Measurements from ENCODE around the gene TSPAN5.
A peak's percentile ranks its signal among the peaks of the same experiment; 100 is the strongest.

TSPAN5 gene

GRCh38 chr4:98672583-98673287 lies 14.3 kb upstream of the TSPAN5 start:
- DNase-seq = no peak

- DNase-seq = no peak
These were observed 12.7 kb upstream of the TSPAN5 start for GRCh38 chr4:98671131-98671530.

- no peak for DNase-seq
These were observed 11.8 kb upstream of the TSPAN5 start for GRCh38 chr4:98670186-98670585.

GRCh38 chr4:98669577-98669976 lies 11.2 kb upstream of the TSPAN5 start:
- no peak for DNase-seq

- no peak for DNase-seq
These were observed 6.5 kb upstream of the TSPAN5 start for GRCh38 chr4:98664959-98665358.

- peak; percentile 26 for DNase-seq
These were observed 5.0 kb upstream of the TSPAN5 start for GRCh38 chr4:98663226-98664006.

- peak; percentile 23 for DNase-seq
These were observed 4.3 kb upstream of the TSPAN5 start for GRCh38 chr4:98662626-98663225.

- no peak for DNase-seq
These were observed 3.6 kb upstream of the TSPAN5 start for GRCh38 chr4:98662055-98662453.

- DNase-seq = no peak
These were observed 3.1 kb upstream of the TSPAN5 start for GRCh38 chr4:98661371-98662054.

GRCh38 chr4:98659741-98660462 lies 1.5 kb upstream of the TSPAN5 start:
- DNase-seq = no peak

GRCh38 chr4:98659106-98659592 lies 738 bp upstream of the TSPAN5 start:
- no peak for DNase-seq

GRCh38 chr4:98657531-98658286 lies 702 bp downstream of the TSPAN5 start:
- no peak for DNase-seq

GRCh38 chr4:98656886-98657285 lies 1.5 kb downstream of the TSPAN5 start:
- DNase-seq = no peak

- no peak for DNase-seq
These were observed 2.0 kb downstream of the TSPAN5 start for GRCh38 chr4:98656443-98656842.

GRCh38 chr4:98653890-98654867 lies 4.2 kb downstream of the TSPAN5 start:
- DNase-seq = no peak

GRCh38 chr4:98652996-98653395 lies 5.4 kb downstream of the TSPAN5 start:
- no peak for DNase-seq

GRCh38 chr4:98648602-98649001 lies 9.8 kb downstream of the TSPAN5 start:
- DNase-seq = no peak

- no peak for DNase-seq
These were observed 12.0 kb downstream of the TSPAN5 start for GRCh38 chr4:98646422-98646821.

GRCh38 chr4:98645527-98645926 lies 12.9 kb downstream of the TSPAN5 start:
- DNase-seq = no peak

GRCh38 chr4:98643755-98644154 lies 14.7 kb downstream of the TSPAN5 start:
- no peak for DNase-seq

Measured in activated CD4-positive, alpha-beta T cell treated with anti-CD3 and anti-CD28 coated beads for 1 hour (primary cell).